Right lobe of liver (tissue), 4 donors: Measurements from ENCODE around the gene NANS.

ENCODE experiments used
- POLR2A ChIP-seq: fragments of 450-650 bp; IDR thresholded peaks from one replicate; pipeline ENCODE4 v1.6.1; 2017; ENCODE audit warnings: antibody characterized with exemption, mild to moderate bottlenecking
- TF ChIP-seq, protein P1 (sequence below), 4 donors: fragments of 200-600 bp in 3 of 4; fragments of 450-650 bp in 1 of 4; IDR thresholded peaks; one replicate each; pipeline versions ENCODE4 v1.5.1 to v1.8.0; 2016 to 2022; ENCODE audit warnings: antibody characterized with exemption in 4 of 4, mild to moderate bottlenecking in 2 of 4
- donor health status: DM: no; HTN: no; CAD: no.
- donor health status: DM: no; HTN: no; CAD: no.
- donor health status: DM: no; HTN: yes; CAD: no.

DNA sequence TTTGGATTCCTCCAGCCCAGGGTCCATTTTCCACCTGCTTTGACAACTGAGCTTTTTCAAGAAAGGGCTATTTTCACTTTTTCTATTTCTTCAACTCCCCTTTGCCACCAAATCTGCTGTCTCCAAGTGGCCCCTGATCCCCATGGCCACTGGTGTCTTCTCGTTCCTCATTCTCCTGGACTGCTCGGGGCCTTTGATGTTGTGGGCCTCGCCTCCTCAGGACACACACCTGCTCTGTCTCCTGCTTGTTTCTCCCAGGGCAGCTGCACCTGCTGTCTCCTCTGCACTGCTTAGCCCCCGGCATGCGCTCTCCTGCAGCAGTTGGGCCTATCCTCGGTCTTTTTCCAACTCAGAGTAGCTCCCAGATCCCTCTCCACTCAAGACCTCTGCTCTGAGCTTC, 16.3 kb upstream of the NANS start:
- TF ChIP-seq, protein P1, sequence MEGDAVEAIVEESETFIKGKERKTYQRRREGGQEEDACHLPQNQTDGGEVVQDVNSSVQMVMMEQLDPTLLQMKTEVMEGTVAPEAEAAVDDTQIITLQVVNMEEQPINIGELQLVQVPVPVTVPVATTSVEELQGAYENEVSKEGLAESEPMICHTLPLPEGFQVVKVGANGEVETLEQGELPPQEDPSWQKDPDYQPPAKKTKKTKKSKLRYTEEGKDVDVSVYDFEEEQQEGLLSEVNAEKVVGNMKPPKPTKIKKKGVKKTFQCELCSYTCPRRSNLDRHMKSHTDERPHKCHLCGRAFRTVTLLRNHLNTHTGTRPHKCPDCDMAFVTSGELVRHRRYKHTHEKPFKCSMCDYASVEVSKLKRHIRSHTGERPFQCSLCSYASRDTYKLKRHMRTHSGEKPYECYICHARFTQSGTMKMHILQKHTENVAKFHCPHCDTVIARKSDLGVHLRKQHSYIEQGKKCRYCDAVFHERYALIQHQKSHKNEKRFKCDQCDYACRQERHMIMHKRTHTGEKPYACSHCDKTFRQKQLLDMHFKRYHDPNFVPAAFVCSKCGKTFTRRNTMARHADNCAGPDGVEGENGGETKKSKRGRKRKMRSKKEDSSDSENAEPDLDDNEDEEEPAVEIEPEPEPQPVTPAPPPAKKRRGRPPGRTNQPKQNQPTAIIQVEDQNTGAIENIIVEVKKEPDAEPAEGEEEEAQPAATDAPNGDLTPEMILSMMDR (IDR thresholded peaks at IDR 0.05) = no peak
- TF ChIP-seq POLR2A = no peak
